Astrocyte of the hippocampus (primary cell): ENCODE data around the gene C17orf107.

Experiments
- DNase-seq: peaks from one replicate; pipeline ENCODE4 v3.0.0; 2011; ENCODE audit warnings: low read depth, low spot score

C17orf107 gene

GRCh38 chr17:4872786-4873185, 26.6 kb upstream of the C17orf107 start:
- DNase-seq: no peak

GRCh38 chr17:4877089-4877488, 22.2 kb upstream of the C17orf107 start:
- no peak for DNase-seq

- DNase-seq: no peak
Measured at GRCh38 chr17:4879601-4880000, 19.7 kb upstream of the C17orf107 start.

GRCh38 chr17:4880857-4881256, 18.5 kb upstream of the C17orf107 start:
- DNase-seq: no peak

- DNase-seq: peak; percentile 62
Measured at GRCh38 chr17:4881761-4882555, 17.4 kb upstream of the C17orf107 start.

GRCh38 chr17:4884489-4884888, 14.8 kb upstream of the C17orf107 start:
- no peak for DNase-seq

- no peak for DNase-seq
Measured at GRCh38 chr17:4886830-4887229, 12.5 kb upstream of the C17orf107 start.

- no peak for DNase-seq
Measured at GRCh38 chr17:4887581-4887980, 11.8 kb upstream of the C17orf107 start.

GRCh38 chr17:4891411-4892410, 7.6 kb upstream of the C17orf107 start:
- DNase-seq: no peak

GRCh38 chr17:4892499-4893221, 6.7 kb upstream of the C17orf107 start:
- DNase-seq: no peak

GRCh38 chr17:4893272-4893671, 6.1 kb upstream of the C17orf107 start:
- DNase-seq: no peak

- DNase-seq: no peak
Measured at GRCh38 chr17:4893721-4894560, 5.4 kb upstream of the C17orf107 start.

- no peak for DNase-seq
Measured at GRCh38 chr17:4895121-4895520, 4.2 kb upstream of the C17orf107 start.

GRCh38 chr17:4895657-4896331, 3.5 kb upstream of the C17orf107 start:
- DNase-seq: no peak

GRCh38 chr17:4896332-4897197, 2.8 kb upstream of the C17orf107 start:
- DNase-seq: no peak

GRCh38 chr17:4897198-4897687, 2.1 kb upstream of the C17orf107 start:
- DNase-seq: no peak

- DNase-seq: no peak
Measured at GRCh38 chr17:4897785-4898184, 1.6 kb upstream of the C17orf107 start.

GRCh38 chr17:4898351-4898750, 985 bp upstream of the C17orf107 start:
- DNase-seq: no peak

- DNase-seq: no peak
Measured at GRCh38 chr17:4898927-4899326, 409 bp upstream of the C17orf107 start.
